GM12864 (cell line): Measurements from ENCODE around the gene ACTR6.

Experiments used
- DNase-seq: peaks from one replicate; pipeline ENCODE4 v3.0.0-alpha.2; 2011; ENCODE audit warnings: low read depth
- H3K4me3 ChIP-seq: 2 replicates; pipeline ENCODE4 v1.5.1; 2011; ENCODE audit warnings: mild to moderate bottlenecking, low read depth, low read length, control low read depth
- TF ChIP-seq, protein P1 (sequence below): IDR thresholded peaks from 2 replicates; pipeline ENCODE4 v1.5.1; 2011; ENCODE audit warnings: low read depth, mild to moderate bottlenecking, moderate library complexity, low read length, control low read depth, inconsistent platforms; ENCODE audit errors: missing control alignments

Gene ACTR6

GRCh38 chr12:100266585-100266834, 65.9 kb downstream of the ACTR6 start:
- DNase-seq: peak; percentile 51
- peak overlapping the region; percentile 100 for H3K4me3 ChIP-seq
- TF ChIP-seq, protein P1, sequence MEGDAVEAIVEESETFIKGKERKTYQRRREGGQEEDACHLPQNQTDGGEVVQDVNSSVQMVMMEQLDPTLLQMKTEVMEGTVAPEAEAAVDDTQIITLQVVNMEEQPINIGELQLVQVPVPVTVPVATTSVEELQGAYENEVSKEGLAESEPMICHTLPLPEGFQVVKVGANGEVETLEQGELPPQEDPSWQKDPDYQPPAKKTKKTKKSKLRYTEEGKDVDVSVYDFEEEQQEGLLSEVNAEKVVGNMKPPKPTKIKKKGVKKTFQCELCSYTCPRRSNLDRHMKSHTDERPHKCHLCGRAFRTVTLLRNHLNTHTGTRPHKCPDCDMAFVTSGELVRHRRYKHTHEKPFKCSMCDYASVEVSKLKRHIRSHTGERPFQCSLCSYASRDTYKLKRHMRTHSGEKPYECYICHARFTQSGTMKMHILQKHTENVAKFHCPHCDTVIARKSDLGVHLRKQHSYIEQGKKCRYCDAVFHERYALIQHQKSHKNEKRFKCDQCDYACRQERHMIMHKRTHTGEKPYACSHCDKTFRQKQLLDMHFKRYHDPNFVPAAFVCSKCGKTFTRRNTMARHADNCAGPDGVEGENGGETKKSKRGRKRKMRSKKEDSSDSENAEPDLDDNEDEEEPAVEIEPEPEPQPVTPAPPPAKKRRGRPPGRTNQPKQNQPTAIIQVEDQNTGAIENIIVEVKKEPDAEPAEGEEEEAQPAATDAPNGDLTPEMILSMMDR: no peak

DNA sequence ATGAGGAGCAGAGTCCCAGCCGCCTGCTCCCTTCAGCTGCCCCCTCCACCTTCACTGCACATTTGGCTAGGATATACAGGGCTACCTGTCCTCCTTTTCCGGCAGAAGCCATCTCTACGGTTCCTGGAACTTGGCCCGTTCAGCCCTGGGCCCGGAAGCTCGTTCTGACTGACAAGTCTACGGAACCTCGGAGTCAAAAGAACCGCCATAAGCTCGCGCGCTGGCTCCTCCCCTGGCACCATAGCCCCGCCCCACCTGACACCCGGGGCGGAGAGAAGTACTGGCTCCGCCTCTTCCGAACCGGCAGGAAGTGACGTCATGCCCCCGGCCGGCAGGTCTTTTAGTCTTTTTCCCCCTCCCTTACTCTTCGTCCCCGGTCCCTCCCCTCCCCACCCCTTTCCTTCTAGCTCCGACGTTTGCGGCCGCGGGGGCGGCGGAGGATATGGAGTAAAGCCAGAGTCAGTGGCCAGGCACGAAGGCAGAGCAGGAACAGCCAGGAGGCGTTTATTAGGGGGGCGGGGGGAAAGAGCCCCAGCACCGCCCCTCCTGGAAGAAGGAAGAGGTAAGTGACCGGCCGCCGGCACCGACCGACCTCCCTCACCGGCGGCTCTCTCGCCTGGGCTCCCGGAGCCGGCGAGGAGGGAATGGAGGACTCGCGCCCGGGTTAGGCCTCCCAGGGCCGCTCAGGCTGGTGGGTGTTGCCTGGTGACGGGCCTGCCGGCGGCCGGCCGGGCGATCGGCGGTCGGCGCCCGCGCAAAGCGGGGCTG, 66.4 kb downstream of the ACTR6 start, which contains the start of the genes DEPDC4 and SCYL2:
Gene DEPDC4, minus strand, starts transcription at position 245 of the 768 bp plus-strand sequence. Its CDS starts 3 bp downstream, at position 242.
Gene SCYL2, plus strand, starts transcription at position 343 of the 768 bp plus-strand sequence. CDS start 15,794 bp downstream, outside the sequence.
- peak; percentile 71 for DNase-seq
- TF ChIP-seq, protein P1: no peak
- H3K4me3 ChIP-seq: peak within 1 kb of the TSS; percentile 100

- TF ChIP-seq, protein P1: no peak
- DNase-seq: no peak
- peak overlapping the region; percentile 100 for H3K4me3 ChIP-seq
Observed at GRCh38 chr12:100267603-100268281, 67.1 kb downstream of the ACTR6 start.

- DNase-seq: no peak
- peak overlapping the region; percentile 100 for H3K4me3 ChIP-seq
- TF ChIP-seq, protein P1: no peak
Observed at GRCh38 chr12:100268835-100269564, 68.4 kb downstream of the ACTR6 start.

GRCh38 chr12:100273782-100274181, 73.2 kb downstream of the ACTR6 start:
- TF ChIP-seq, protein P1: no peak
- DNase-seq: no peak
- H3K4me3 ChIP-seq: no peak overlapping the region
